ENCODE results near the gene GPR152.

Gene GPR152

GRCh38 chr11:67445515-67445914 lies 7.0 kb downstream of the GPR152 start:
- DNase-seq (ENCODE audit: low read depth, low spot score) = no peak
- no peak overlapping the region for H3K4me3 ChIP-seq (ENCODE audit: low read length)

- DNase-seq (ENCODE audit: low read depth, low spot score) = no peak
- no peak overlapping the region for H3K4me3 ChIP-seq (ENCODE audit: low read length)
Observed at GRCh38 chr11:67442504-67443404, 9.8 kb downstream of the GPR152 start.

- DNase-seq (ENCODE audit: low read depth, low spot score) = no peak
- no peak overlapping the region for H3K4me3 ChIP-seq (ENCODE audit: low read length)
Observed at GRCh38 chr11:67441731-67442351, 10.7 kb downstream of the GPR152 start.

- no peak for DNase-seq (ENCODE audit: low read depth, low spot score)
- no peak overlapping the region for H3K4me3 ChIP-seq (ENCODE audit: low read length)
Observed at GRCh38 chr11:67441098-67441563, 11.4 kb downstream of the GPR152 start.

- peak overlapping the region; percentile 93 for H3K4me3 ChIP-seq (ENCODE audit: low read length)
- DNase-seq (ENCODE audit: low read depth, low spot score) = no peak
Observed at GRCh38 chr11:67440229-67441097, 12.1 kb downstream of the GPR152 start.

GRCh38 chr11:67439321-67440228 lies 13.0 kb downstream of the GPR152 start:
- DNase-seq (ENCODE audit: low read depth, low spot score) = peak; percentile 32

GRCh38 chr11:67438158-67438902 lies 14.2 kb downstream of the GPR152 start:
- H3K4me3 ChIP-seq (ENCODE audit: low read length) = peak overlapping the region; percentile 93
- DNase-seq (ENCODE audit: low read depth, low spot score) = peak; percentile 49

More at GRCh38 chr11:67439321-67440228, 13.0 kb downstream of the GPR152 start:
- peak overlapping the region; percentile 93 for H3K4me3 ChIP-seq (ENCODE audit: low read length)

- DNase-seq (ENCODE audit: low read depth, low spot score) = no peak
- H3K4me3 ChIP-seq (ENCODE audit: low read length) = peak overlapping the region; percentile 93
Observed at GRCh38 chr11:67437809-67438157, 14.7 kb downstream of the GPR152 start.

- DNase-seq (ENCODE audit: low read depth, low spot score) = peak; percentile 80
Observed at GRCh38 chr11:67437082-67437808, 15.3 kb downstream of the GPR152 start, which contains the start of gene PTPRCAP. TSS of gene PTPRCAP (minus strand) at chr11:67437682. CDS start at chr11:67437619, 63 bp downstream.

GRCh38 chr11:67436459-67437081 lies 16.0 kb downstream of the GPR152 start:
- H3K4me3 ChIP-seq (ENCODE audit: low read length) = peak overlapping the region; percentile 93
- peak; percentile 71 for DNase-seq (ENCODE audit: low read depth, low spot score)

More at GRCh38 chr11:67437082-67437808, 15.3 kb downstream of the GPR152 start, which contains the start of gene PTPRCAP:
- H3K4me3 ChIP-seq (ENCODE audit: low read length) = peak within 1 kb of the TSS; percentile 93

- peak overlapping the region; percentile 93 for H3K4me3 ChIP-seq (ENCODE audit: low read length)
- DNase-seq (ENCODE audit: low read depth, low spot score) = no peak
Observed at GRCh38 chr11:67435727-67436458, 16.6 kb downstream of the GPR152 start.

- DNase-seq (ENCODE audit: low read depth, low spot score) = no peak
- H3K4me3 ChIP-seq (ENCODE audit: low read length) = no peak overlapping the region
Observed at GRCh38 chr11:67435031-67435726, 17.4 kb downstream of the GPR152 start.

GRCh38 chr11:67434395-67434881 lies 18.1 kb downstream of the GPR152 start:
- H3K4me3 ChIP-seq (ENCODE audit: low read length) = no peak overlapping the region
- DNase-seq (ENCODE audit: low read depth, low spot score) = no peak

- DNase-seq (ENCODE audit: low read depth, low spot score) = no peak
Observed at GRCh38 chr11:67433536-67434394, 18.8 kb downstream of the GPR152 start.

More at GRCh38 chr11:67433536-67434394, 18.8 kb downstream of the GPR152 start:
- H3K4me3 ChIP-seq (ENCODE audit: low read length) = no peak overlapping the region
